K562 (cell line): ENCODE data around the gene PCBP2. TPM values are rescaled to one million over a fixed set of nuclear protein-coding genes. Genes with fewer than 3 reads are reported as not detected.
A peak's percentile ranks its signal among the peaks of the same experiment; 100 is the strongest.

Experiments
- CGGBP1 ChIP-seq: fragments of 250-450 bp; sonication (Bioruptor Pico); IDR thresholded peaks from 2 replicates; pipeline ENCODE4 v1.9.0; 2021; ENCODE audit warnings: mild to moderate bottlenecking
- CHD4 ChIP-seq: fragments of 200-600 bp; sonication (generic); IDR thresholded peaks from 3 replicates; pipeline ENCODE4 v1.6.1; 2012; ENCODE audit warnings: low read depth, mild to moderate bottlenecking, mixed read lengths, low read length, inconsistent platforms; ENCODE audit not compliant: insufficient read depth, insufficient replicate concordance, poor library complexity, severe bottlenecking
- FOSL1 ChIP-seq: fragments of 200-800 bp; sonication (Bioruptor generic); conservative IDR thresholded peaks from 2 replicates; pipeline ENCODE4 v1.6.1; 2016; ENCODE audit warnings: missing genetic modification characterization, missing compliant biosample characterization
- ILF3 ChIP-seq: fragments of 450-650 bp; IDR thresholded peaks from 2 replicates; pipeline ENCODE4 v1.6.1; 2018; ENCODE audit warnings: antibody characterized with exemption, mild to moderate bottlenecking, moderate library complexity, borderline replicate concordance
- JUN ChIP-seq, 2 experiments: sonication (generic) in 1 of 2; formaldehyde crosslinking in 1 of 2; IDR thresholded peaks; 2 replicates each; pipeline versions ENCODE4 v1.6.1 to v1.8.0; 2012 to 2022; ENCODE audit warnings: borderline replicate concordance in 2 of 2, mild to moderate bottlenecking in 2 of 2, improper control_type of control experiment in 1 of 2, low read depth in 1 of 2, low read length in 1 of 2, missing genetic modification reagents in 1 of 2
- KDM4B ChIP-seq, 2 experiments: fragments of 450-650 bp in 1 of 2; sonication (generic) in 1 of 2; IDR thresholded peaks; 2 replicates each; pipeline ENCODE4 v1.6.1; 2016 to 2017; ENCODE audit warnings: borderline replicate concordance in 2 of 2, antibody characterized with exemption in 1 of 2, low read depth in 1 of 2, mild to moderate bottlenecking in 1 of 2
- NFE2L1 ChIP-seq: fragments of 450-650 bp; IDR thresholded peaks from 2 replicates; pipeline ENCODE4 v1.6.1; 2016; ENCODE audit warnings: missing genetic modification characterization, low read depth, mild to moderate bottlenecking, missing compliant biosample characterization, moderate library complexity, borderline replicate concordance
- POLR2AphosphoS2 ChIP-seq: IDR thresholded peaks from 2 replicates; pipeline ENCODE4 v1.6.1; 2012; ENCODE audit warnings: low read length, improper control_type of control experiment
- POLR2G ChIP-seq: fragments of 200-400 bp; formaldehyde crosslinking; IDR thresholded peaks from 2 replicates; pipeline ENCODE4 v1.6.1; 2017; ENCODE audit warnings: low read depth, mild to moderate bottlenecking, antibody characterized with exemption, low read length, moderate library complexity
- RBM39 ChIP-seq: fragments of 200-400 bp; formaldehyde crosslinking; optimal IDR thresholded peaks from 2 replicates; pipeline ENCODE3; 2018; ENCODE audit warnings: low read depth, low read length
- SIX5 ChIP-seq, 2 experiments: IDR thresholded peaks; 2 replicates each; pipeline ENCODE4 v1.6.1; 2011; ENCODE audit warnings: low read length in 2 of 2, borderline replicate concordance in 1 of 2, low read depth in 1 of 2, mild to moderate bottlenecking in 1 of 2, moderate library complexity in 1 of 2; ENCODE audit not compliant: insufficient read depth in 1 of 2
- SOX6 ChIP-seq: fragments of 450-650 bp; IDR thresholded peaks from 2 replicates; pipeline ENCODE4 v1.6.1; 2014; ENCODE audit warnings: mild to moderate bottlenecking
- SRSF9 ChIP-seq: fragments of 200-400 bp; formaldehyde crosslinking; IDR thresholded peaks from 2 replicates; pipeline ENCODE4 v1.6.1; 2017; ENCODE audit warnings: low read depth, low read length, borderline replicate concordance
- TCF3 ChIP-seq: sonication (generic); formaldehyde crosslinking; IDR thresholded peaks from 2 replicates; pipeline ENCODE4 v1.4.0; 2020; ENCODE audit warnings: mild to moderate bottlenecking, missing genetic modification reagents
- TCF7 ChIP-seq: sonication (generic); IDR thresholded peaks from 2 replicates; pipeline ENCODE4 v1.6.1; 2016; ENCODE audit warnings: antibody characterized with exemption, borderline replicate concordance
- ZEB2 ChIP-seq: fragments of 450-650 bp; IDR thresholded peaks from 2 replicates; pipeline ENCODE4 v1.6.1; 2016
- ZKSCAN1 ChIP-seq: fragments of 150-350 bp; IDR thresholded peaks from 2 replicates; pipeline ENCODE4 v1.6.1; 2016; ENCODE audit warnings: low read depth, low read length
- ZNF696 ChIP-seq: fragments of 250-450 bp; sonication (Bioruptor Pico); conservative IDR thresholded peaks from 2 replicates; pipeline ENCODE4 v1.4.0; 2020; ENCODE audit warnings: mild to moderate bottlenecking, moderate library complexity
- polyA plus RNA-seq, 8 experiments: library from polyadenylated mRNA; depleted of rRNA in 4 of 8; stranded (reverse) in 5 of 8; unstranded in 3 of 8; fragments of >200 nt; fragmentation: Nextera tagmentation in 2 of 8; fragmentation: Illumina TruSeq in 1 of 8; extraction: Ambion mirVana in 2 of 8; extraction: Trizol in 1 of 8; gene quantifications; 2 replicates each; pipeline versions ENCODE4 v1.2.1 to v1.2.3, GENCODE V29; 2011 to 2014; ENCODE audit warnings: inconsistent platforms in 1 of 8, missing spikeins in 1 of 8
- total RNA-seq, 7 experiments: library from RNA; depleted of rRNA in 6 of 7; stranded (reverse); fragments of >200 nt in 6 of 7; fragmentation: Illumina TruSeq in 2 of 7; extraction: Trizol in 2 of 7; gene quantifications; 2 replicates each; pipeline versions ENCODE4 v1.2.1 to v1.2.3, GENCODE V29; 2011 to 2021; ENCODE audit warnings: low replicate concordance in 1 of 7
- TF ChIP-seq, protein P1 (sequence below): fragments of 250-450 bp; sonication (Bioruptor Pico); IDR thresholded peaks from 2 replicates; pipeline ENCODE4 v1.8.0; 2021; ENCODE audit warnings: moderate library complexity, mild to moderate bottlenecking, inconsistent platforms
- TF ChIP-seq, protein P2 (sequence below): fragments of 450-650 bp; formaldehyde crosslinking; IDR thresholded peaks from 2 replicates; pipeline ENCODE4 v1.4.0; 2022; ENCODE audit warnings: missing genetic modification characterization
- TF ChIP-seq, protein P3 (sequence below), 2 experiments: fragments of 450-650 bp; IDR thresholded peaks; 2 replicates each; pipeline ENCODE4 v1.6.1; 2018; ENCODE audit warnings: mild to moderate bottlenecking in 2 of 2, low read depth in 1 of 2; ENCODE audit not compliant: partially characterized antibody in 2 of 2

PCBP2 gene
- total and polyA plus RNA-seq, 9 of the 15 experiments (the other 6 are each of a cell fraction or from before 2014, with no cell fraction given), result 137 to 831 (median 328) TPM

DNA sequence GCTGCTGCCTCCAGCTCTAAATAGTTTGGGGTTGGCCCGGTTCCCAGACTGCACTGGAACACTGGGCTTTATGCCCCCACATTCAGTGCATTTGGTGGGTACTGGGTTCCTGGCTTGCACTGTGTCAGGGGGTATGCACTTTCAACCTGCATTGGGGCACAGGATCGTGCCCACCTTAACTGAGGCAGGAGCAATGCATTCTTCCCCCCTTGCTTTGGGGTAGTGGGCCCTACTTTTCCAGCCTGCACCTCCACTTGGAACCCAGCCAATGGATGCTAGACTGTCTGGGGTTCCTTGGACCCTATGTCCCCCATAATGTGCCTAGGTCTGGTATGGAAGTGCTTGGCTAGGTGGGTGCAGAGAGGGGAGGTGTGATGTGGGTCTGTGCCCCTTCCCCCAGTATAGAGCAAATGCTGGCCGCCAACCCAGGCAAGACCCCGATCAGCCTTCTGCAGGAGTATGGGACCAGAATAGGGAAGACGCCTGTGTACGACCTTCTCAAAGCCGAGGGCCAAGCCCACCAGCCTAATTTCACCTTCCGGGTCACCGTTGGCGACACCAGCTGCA, 49.8 kb downstream of the PCBP2 start (continued):
- TF ChIP-seq SIX5 (IDR thresholded peaks at IDR 0.05; ENCODE audit: borderline replicate concordance in 1 of 2, insufficient read depth in 1 of 2, low read depth in 1 of 2, low read length in 2 of 2) (no peak), KDM4B (IDR thresholded peaks at IDR 0.05; ENCODE audit: borderline replicate concordance in 2 of 2, low read depth in 1 of 2) (no peak), TCF7 (no peak; the same call in 1 of the 2 replicates), SRSF9 (no peak), ZEB2 (no peak), ZNF696 (CRISPR knock-in tag) (no peak), CGGBP1 (CRISPR knock-in tag) (no peak), POLR2AphosphoS2 (no peak), NFE2L1 (tag) (no peak), FOSL1 (tag) (no peak), SOX6 (no peak), POLR2G (no peak), ZKSCAN1 (0 out of 2 replicates have a peak, but pooled peaks have one; percentile 1), JUN (IDR thresholded peaks at IDR 0.05; ENCODE audit: borderline replicate concordance, low read depth, low read length) (no peak), JUN (CRISPR knock-in tag; IDR thresholded peaks at IDR 0.05; ENCODE audit: borderline replicate concordance) (0 out of 2 replicates have a peak, but pooled peaks have one; percentile 64), RBM39 (peak; percentile 43), TCF3 (CRISPR knock-in tag) (no peak), ILF3 (no peak), CHD4 (no peak)
- TF ChIP-seq, protein P1, sequence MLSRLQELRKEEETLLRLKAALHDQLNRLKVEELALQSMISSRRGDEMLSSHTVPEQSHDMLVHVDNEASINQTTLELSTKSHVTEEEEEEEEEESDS (CRISPR knock-in tag), result no peak
- TF ChIP-seq, protein P2, sequence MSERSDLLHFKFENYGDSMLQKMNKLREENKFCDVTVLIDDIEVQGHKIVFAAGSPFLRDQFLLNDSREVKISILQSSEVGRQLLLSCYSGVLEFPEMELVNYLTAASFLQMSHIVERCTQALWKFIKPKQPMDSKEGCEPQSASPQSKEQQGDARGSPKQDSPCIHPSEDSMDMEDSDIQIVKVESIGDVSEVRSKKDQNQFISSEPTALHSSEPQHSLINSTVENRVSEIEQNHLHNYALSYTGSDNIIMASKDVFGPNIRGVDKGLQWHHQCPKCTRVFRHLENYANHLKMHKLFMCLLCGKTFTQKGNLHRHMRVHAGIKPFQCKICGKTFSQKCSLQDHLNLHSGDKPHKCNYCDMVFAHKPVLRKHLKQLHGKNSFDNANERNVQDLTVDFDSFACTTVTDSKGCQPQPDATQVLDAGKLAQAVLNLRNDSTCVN, result no peak
- TF ChIP-seq, protein P3, sequence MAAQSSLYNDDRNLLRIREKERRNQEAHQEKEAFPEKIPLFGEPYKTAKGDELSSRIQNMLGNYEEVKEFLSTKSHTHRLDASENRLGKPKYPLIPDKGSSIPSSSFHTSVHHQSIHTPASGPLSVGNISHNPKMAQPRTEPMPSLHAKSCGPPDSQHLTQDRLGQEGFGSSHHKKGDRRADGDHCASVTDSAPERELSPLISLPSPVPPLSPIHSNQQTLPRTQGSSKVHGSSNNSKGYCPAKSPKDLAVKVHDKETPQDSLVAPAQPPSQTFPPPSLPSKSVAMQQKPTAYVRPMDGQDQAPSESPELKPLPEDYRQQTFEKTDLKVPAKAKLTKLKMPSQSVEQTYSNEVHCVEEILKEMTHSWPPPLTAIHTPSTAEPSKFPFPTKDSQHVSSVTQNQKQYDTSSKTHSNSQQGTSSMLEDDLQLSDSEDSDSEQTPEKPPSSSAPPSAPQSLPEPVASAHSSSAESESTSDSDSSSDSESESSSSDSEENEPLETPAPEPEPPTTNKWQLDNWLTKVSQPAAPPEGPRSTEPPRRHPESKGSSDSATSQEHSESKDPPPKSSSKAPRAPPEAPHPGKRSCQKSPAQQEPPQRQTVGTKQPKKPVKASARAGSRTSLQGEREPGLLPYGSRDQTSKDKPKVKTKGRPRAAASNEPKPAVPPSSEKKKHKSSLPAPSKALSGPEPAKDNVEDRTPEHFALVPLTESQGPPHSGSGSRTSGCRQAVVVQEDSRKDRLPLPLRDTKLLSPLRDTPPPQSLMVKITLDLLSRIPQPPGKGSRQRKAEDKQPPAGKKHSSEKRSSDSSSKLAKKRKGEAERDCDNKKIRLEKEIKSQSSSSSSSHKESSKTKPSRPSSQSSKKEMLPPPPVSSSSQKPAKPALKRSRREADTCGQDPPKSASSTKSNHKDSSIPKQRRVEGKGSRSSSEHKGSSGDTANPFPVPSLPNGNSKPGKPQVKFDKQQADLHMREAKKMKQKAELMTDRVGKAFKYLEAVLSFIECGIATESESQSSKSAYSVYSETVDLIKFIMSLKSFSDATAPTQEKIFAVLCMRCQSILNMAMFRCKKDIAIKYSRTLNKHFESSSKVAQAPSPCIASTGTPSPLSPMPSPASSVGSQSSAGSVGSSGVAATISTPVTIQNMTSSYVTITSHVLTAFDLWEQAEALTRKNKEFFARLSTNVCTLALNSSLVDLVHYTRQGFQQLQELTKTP (IDR thresholded peaks at IDR 0.05; ENCODE audit: low read depth in 1 of 2, partially characterized antibody in 2 of 2), result no peak
